ENCODE measurements around the gene IFNE. TPM values are rescaled to one million over a fixed set of nuclear protein-coding genes. Genes with fewer than 3 reads are reported as not detected.

IFNE gene
- total and polyA plus RNA-seq, 8 donors: 0.73 to 2.9 (median 1.8) TPM; not detected in 5

- H3K4me1 ChIP-seq: no peaks in the 10 kb centered on the region
- WGBS, 5 donors: 70 to 77% (median 72%) methylated on average over 2 of the region's 2 CpGs
- H3K27ac ChIP-seq: no peak overlapping the region
- H3K4me3 ChIP-seq: no peak overlapping the region
- intact Hi-C loops (cut with DNase I; ENCODE audit: low total_unique reads): no loop called here
- no peaks in the 10 kb centered on the region for H3K9me3 ChIP-seq
- DNase-seq: no peak
- H3K27me3 ChIP-seq: peaks cover 0 to 4% (median 0%) of the 10 kb centered on the region in 3 donors
- H3K36me3 ChIP-seq: no peaks in the 10 kb centered on the region
- TF ChIP-seq POLR2AphosphoS5 (IDR thresholded peaks at IDR 0.05) (no peak), POLR2A (IDR thresholded peaks at IDR 0.05) (no peak), EP300 (IDR thresholded peaks at IDR 0.05) (no peak)
- TF ChIP-seq, protein P1, sequence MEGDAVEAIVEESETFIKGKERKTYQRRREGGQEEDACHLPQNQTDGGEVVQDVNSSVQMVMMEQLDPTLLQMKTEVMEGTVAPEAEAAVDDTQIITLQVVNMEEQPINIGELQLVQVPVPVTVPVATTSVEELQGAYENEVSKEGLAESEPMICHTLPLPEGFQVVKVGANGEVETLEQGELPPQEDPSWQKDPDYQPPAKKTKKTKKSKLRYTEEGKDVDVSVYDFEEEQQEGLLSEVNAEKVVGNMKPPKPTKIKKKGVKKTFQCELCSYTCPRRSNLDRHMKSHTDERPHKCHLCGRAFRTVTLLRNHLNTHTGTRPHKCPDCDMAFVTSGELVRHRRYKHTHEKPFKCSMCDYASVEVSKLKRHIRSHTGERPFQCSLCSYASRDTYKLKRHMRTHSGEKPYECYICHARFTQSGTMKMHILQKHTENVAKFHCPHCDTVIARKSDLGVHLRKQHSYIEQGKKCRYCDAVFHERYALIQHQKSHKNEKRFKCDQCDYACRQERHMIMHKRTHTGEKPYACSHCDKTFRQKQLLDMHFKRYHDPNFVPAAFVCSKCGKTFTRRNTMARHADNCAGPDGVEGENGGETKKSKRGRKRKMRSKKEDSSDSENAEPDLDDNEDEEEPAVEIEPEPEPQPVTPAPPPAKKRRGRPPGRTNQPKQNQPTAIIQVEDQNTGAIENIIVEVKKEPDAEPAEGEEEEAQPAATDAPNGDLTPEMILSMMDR (IDR thresholded peaks at IDR 0.05): no peak
These were observed 49.3 kb downstream of the IFNE start for GRCh38 chr9:21432672-21433425.

Small RNA genes within 50 kb of the gene (small RNA-seq; reads per million reads assigned to genes)
- 80.6 to 281 (median 180) reads per million in 4 donors for gene MIR31
- 0 to 0.08 (median 0) reads per million in 4 donors for gene RF00157

Other genes with a start within 250 kb of the IFNE start
- gene IFNA14, start 242.3 kb downstream of the IFNE start, total RNA-seq: not detected
- not detected for gene IFNA14, start 242.3 kb downstream of the IFNE start, polyA plus RNA-seq
- gene IFNA5, start 177.0 kb downstream of the IFNE start, total RNA-seq: 1 to 10 TPM in 1 of 5 donors, under 1 TPM in 1, not detected in 3; 0.92 to 1.6 TPM
- not detected for gene IFNA5, start 177.0 kb downstream of the IFNE start, polyA plus RNA-seq
- 10 to 100 TPM in 4 of 5 donors, 1 to 10 TPM in 1; 4.1 to 35.7 (median 14.5) TPM for gene KLHL9, start 146.9 kb downstream of the IFNE start, total RNA-seq
- 1 to 10 TPM; 5.4 to 6.3 (median 6.0) TPM for gene KLHL9, start 146.9 kb downstream of the IFNE start, polyA plus RNA-seq
- gene IFNA6, start 131.4 kb downstream of the IFNE start, total RNA-seq: not detected
- not detected for gene IFNA6, start 131.4 kb downstream of the IFNE start, polyA plus RNA-seq
- gene IFNA13, start 114.3 kb downstream of the IFNE start, total RNA-seq: not detected
- gene IFNA13, start 114.3 kb downstream of the IFNE start, polyA plus RNA-seq: not detected
- gene IFNA2, start 96.9 kb downstream of the IFNE start, total RNA-seq: not detected
- gene IFNA2, start 96.9 kb downstream of the IFNE start, polyA plus RNA-seq: not detected
- gene IFNA8, start 73.2 kb downstream of the IFNE start, total RNA-seq: not detected
- not detected for gene IFNA8, start 73.2 kb downstream of the IFNE start, polyA plus RNA-seq
- gene IFNA1, start 41.9 kb downstream of the IFNE start, total RNA-seq: not detected
- gene IFNA1, start 41.9 kb downstream of the IFNE start, polyA plus RNA-seq: not detected

Measured in stomach (tissue), 9 donors.